IMR-90 (cell line): ENCODE data around the gene TIAM1. TPM values are rescaled to one million over a fixed set of nuclear protein-coding genes. Genes with fewer than 3 reads are reported as not detected.
A peak's percentile ranks its signal among the peaks of the same experiment; 100 is the strongest.

ENCODE experiments used
- ATAC-seq: fragments of 200-7000 bp; cut with Tn5 transposase; 2 replicates; pipeline ENCODE4 v1.9.1; 2020; ENCODE audit warnings: low read depth, mild to moderate bottlenecking, moderate library complexity
- BruUV-seq: library from RNA; stranded (reverse); fragments of 400-500 nt; replicated peaks from 2 replicates; lab custom pipeline; 2021; lab: Mats Ljungman, UMichigan
- CTCF ChIA-PET: fragments of 300-600 bp; formaldehyde crosslinking; extraction: SDS; loops from one replicate; lab custom pipeline; 2021; ENCODE audit warnings: antibody characterized with exemption; lab: Yijun Ruan, JAX
- POLR2A ChIA-PET: fragments of 300-600 bp; sonication (Branson Sonifier 250); formaldehyde crosslinking; loops from one replicate; lab custom pipeline; 2022; ENCODE audit warnings: antibody characterized with exemption; ENCODE audit not compliant: unreplicated experiment; lab: Charles Lee
- DNase-seq: peaks from one replicate; pipeline ENCODE4 v3.0.0; 2013
- H2AFZ ChIP-seq: replicated peaks from 2 replicates; pipeline ENCODE3; 2013; ENCODE audit warnings: low read length, mild to moderate bottlenecking; ENCODE audit not compliant: poor library complexity
- H2AK5ac ChIP-seq: 2 replicates; pipeline ENCODE4 v1.6.1; 2013; ENCODE audit warnings: low read depth, low read length, inconsistent platforms
- H2AK9ac ChIP-seq: replicated peaks from 2 replicates; pipeline ENCODE3; 2013; ENCODE audit warnings: mild to moderate bottlenecking, low read depth, low read length, moderate library complexity; ENCODE audit not compliant: poor library complexity
- H2BK120ac ChIP-seq: 2 replicates; pipeline ENCODE4 v1.6.1; 2013; ENCODE audit warnings: low read depth, low read length, inconsistent platforms
- H2BK15ac ChIP-seq: 3 replicates; pipeline ENCODE4 v1.6.1; 2013; ENCODE audit warnings: low read depth, low read length, inconsistent platforms
- H2BK20ac ChIP-seq: 2 replicates; pipeline ENCODE4 v1.6.1; 2013; ENCODE audit warnings: low read depth, mild to moderate bottlenecking, inconsistent platforms, low read length, moderate library complexity
- H2BK5ac ChIP-seq: 2 replicates; pipeline ENCODE4 v1.6.1; 2013; ENCODE audit warnings: mild to moderate bottlenecking, low read depth, low read length, inconsistent platforms; ENCODE audit not compliant: poor library complexity, severe bottlenecking
- H3K14ac ChIP-seq: replicated peaks from 2 replicates; pipeline ENCODE4 v1.6.1; 2013; ENCODE audit warnings: low read depth, low read length, inconsistent platforms
- H3K18ac ChIP-seq: 2 replicates; pipeline ENCODE4 v1.6.1; 2013; ENCODE audit warnings: low read depth, low read length, control low read depth
- H3K23ac ChIP-seq: 2 replicates; pipeline ENCODE4 v1.6.1; 2013; ENCODE audit warnings: low read depth, low read length, inconsistent platforms
- H3K27ac ChIP-seq: 2 replicates; pipeline ENCODE4 v1.5.1; 2013; ENCODE audit warnings: mild to moderate bottlenecking, control low read depth, low read length; ENCODE audit not compliant: insufficient read depth
- H3K27me3 ChIP-seq: 2 replicates; pipeline ENCODE4 v1.6.1; 2013; ENCODE audit warnings: low read length; ENCODE audit not compliant: control insufficient read depth, insufficient read depth
- H3K36me3 ChIP-seq: 2 replicates; pipeline ENCODE4 v1.6.1; 2013; ENCODE audit warnings: low read length, mixed read lengths; ENCODE audit not compliant: control insufficient read depth, insufficient read depth
- H3K4ac ChIP-seq: 2 replicates; pipeline ENCODE4 v1.6.1; 2013; ENCODE audit warnings: low read depth, low read length, inconsistent platforms
- H3K4me1 ChIP-seq: 2 replicates; pipeline ENCODE4 v1.6.1; 2013; ENCODE audit warnings: low read length, mixed read lengths; ENCODE audit not compliant: control insufficient read depth, insufficient read depth
- H3K4me2 ChIP-seq: 2 replicates; pipeline ENCODE4 v1.6.1; 2013; ENCODE audit warnings: low read depth, mild to moderate bottlenecking, control low read depth, low read length, moderate library complexity
- H3K4me3 ChIP-seq: 2 replicates; pipeline ENCODE4 v1.5.1; 2013; ENCODE audit warnings: low read depth, mild to moderate bottlenecking, control low read depth, low read length, moderate library complexity; ENCODE audit not compliant: insufficient read depth
- H3K56ac ChIP-seq: 2 replicates; pipeline ENCODE4 v1.6.1; 2013; ENCODE audit warnings: low read length, inconsistent platforms; ENCODE audit not compliant: insufficient read depth; ENCODE audit errors: extremely low read depth
- H3K79me1 ChIP-seq, 2 experiments: 2 replicates each; pipeline ENCODE4 v1.6.1; 2013; ENCODE audit warnings: low read length in 2 of 2, inconsistent platforms in 1 of 2, low read depth in 1 of 2
- H3K9ac ChIP-seq: 2 replicates; pipeline ENCODE4 v1.6.1; 2013; ENCODE audit warnings: low read depth, low read length, control low read depth
- H3K9me1 ChIP-seq: 2 replicates; pipeline ENCODE4 v1.6.1; 2013; ENCODE audit warnings: low read length, inconsistent platforms; ENCODE audit not compliant: insufficient read depth
- H3K9me3 ChIP-seq: 2 replicates; pipeline ENCODE4 v1.6.1; 2013; ENCODE audit warnings: low read length; ENCODE audit not compliant: control insufficient read depth, insufficient read depth
- H4K20me1 ChIP-seq: 2 replicates; pipeline ENCODE4 v1.6.1; 2013; ENCODE audit warnings: low read length, inconsistent platforms; ENCODE audit not compliant: insufficient read depth
- H4K5ac ChIP-seq: 2 replicates; pipeline ENCODE4 v1.6.1; 2013; ENCODE audit warnings: mild to moderate bottlenecking, low read depth, low read length, control low read depth
- H4K8ac ChIP-seq, 2 experiments: 2 replicates each; pipeline ENCODE4 v1.6.1; 2013; ENCODE audit warnings: low read depth in 2 of 2, low read length in 2 of 2, control low read depth in 1 of 2, inconsistent platforms in 1 of 2
- H4K91ac ChIP-seq: 2 replicates; pipeline ENCODE4 v1.6.1; 2013; ENCODE audit warnings: low read depth, low read length, inconsistent platforms; ENCODE audit not compliant: insufficient read depth
- CHD1 ChIP-seq: IDR thresholded peaks from 2 replicates; pipeline ENCODE4 v1.6.1; 2012; ENCODE audit warnings: low read depth, low read length, improper control_type of control experiment
- ELK1 ChIP-seq: fragments of 150-350 bp; IDR thresholded peaks from 2 replicates; pipeline ENCODE4 v1.6.1; 2016; ENCODE audit warnings: low read depth, mild to moderate bottlenecking, low read length, moderate library complexity, borderline replicate concordance
- MAFK ChIP-seq: IDR thresholded peaks from 2 replicates; pipeline ENCODE4 v1.6.1; 2012; ENCODE audit warnings: low read depth, low read length, improper control_type of control experiment
- MAZ ChIP-seq: IDR thresholded peaks from 2 replicates; pipeline ENCODE4 v1.6.1; 2012; ENCODE audit warnings: low read depth, mild to moderate bottlenecking, low read length, improper control_type of control experiment, moderate library complexity, borderline replicate concordance
- POLR2A ChIP-seq: IDR thresholded peaks from 2 replicates; pipeline ENCODE4 v1.6.1; 2012; ENCODE audit warnings: mild to moderate bottlenecking, low read depth, low read length
- RCOR1 ChIP-seq: IDR thresholded peaks from 2 replicates; pipeline ENCODE4 v1.6.1; 2012; ENCODE audit warnings: mild to moderate bottlenecking, low read length, improper control_type of control experiment; ENCODE audit not compliant: insufficient replicate concordance
- SMC3 ChIP-seq: fragments of 150-350 bp; IDR thresholded peaks from 2 replicates; pipeline ENCODE4 v1.6.1; 2016; ENCODE audit warnings: low read depth, mild to moderate bottlenecking, antibody characterized with exemption, low read length, moderate library complexity
- USF2 ChIP-seq: fragments of 150-350 bp; IDR thresholded peaks from 2 replicates; pipeline ENCODE4 v1.6.1; 2017; ENCODE audit warnings: mild to moderate bottlenecking, antibody characterized with exemption, low read length, low read depth
- whole genome bisulfite sequencing, 2 experiments: methylation state at CpG; one replicate each; pipeline versions ENCODE4 v1.1.5 to v1.1.7; 2013; ENCODE audit warnings: missing lambda C conversion rate in 2 of 2; ENCODE audit not compliant: insufficient read length in 1 of 2; ENCODE audit errors: extremely low coverage in 2 of 2; 5-methylcytosine and 5-hydroxymethylcytosine counted together
- dilution Hi-C: fragments of 300-500 bp; cut with HindIII; formaldehyde crosslinking; loops from one replicate; pipeline ENCODE4 v1.14.3; 2018; ENCODE audit warnings: low sequenced_read_pairs; ENCODE audit not compliant: unreplicated experiment
- in situ Hi-C: fragments of 300-500 bp; cut with MboI; formaldehyde crosslinking; loops from 3 replicates; pipeline ENCODE4 v1.14.3; 2019; ENCODE audit warnings: low sequenced_read_pairs, inconsistent platforms, mixed read lengths
- intact Hi-C: fragments of 100-400 bp; cut with micrococcal nuclease; formaldehyde crosslinking; loops from 2 replicates; pipeline ENCODE4 v1.10.0; 2022
- polyA plus RNA-seq, 3 experiments: library from polyadenylated mRNA; depleted of rRNA; stranded (reverse); fragments of >200 nt; gene quantifications; 2 replicates each; pipeline ENCODE4 v1.2.3, GENCODE V29; 2012; ENCODE audit warnings: low replicate concordance in 1 of 3
- total RNA-seq: library from RNA; depleted of rRNA; stranded (reverse); fragments of >200 nt; gene quantifications from 2 replicates; pipeline ENCODE4 v1.2.3, GENCODE V29; 2012

TIAM1 gene
- total and polyA plus RNA-seq, 2 of the 4 experiments (the other 2 are of a cell fraction), result 2.9 to 9.3 TPM

- BruUV-seq, result no TSS peak
- no peak overlapping the region for H3K14ac ChIP-seq
- peak overlapping the region; percentile 45 for H2AK9ac ChIP-seq
- dilution Hi-C loops, result no loop called here
- no peak overlapping the region for H2BK20ac ChIP-seq
- DNase-seq (no peak), ATAC-seq (no peak)
- H3K4me1 ChIP-seq, result no peaks in the 10 kb centered on the region
- no peaks in the 10 kb centered on the region for H3K36me3 ChIP-seq
- 47% methylated on average over 3 of the region's 8 CpGs; no CpG with 5 or more reads in 1 of the 2 experiments for WGBS, 2 experiments
- no peaks in the 10 kb centered on the region for H3K9me1 ChIP-seq
- H2BK15ac ChIP-seq, result no peak overlapping the region
- H3K79me1 ChIP-seq, result no peaks in the 10 kb centered on the region
- no peaks in the 10 kb centered on the region for H4K20me1 ChIP-seq
- no peak overlapping the region for H3K56ac ChIP-seq
- no peaks in the 10 kb centered on the region; the same call in 1 of the 2 replicates for H3K27me3 ChIP-seq
- H4K8ac ChIP-seq, result no peak overlapping the region
- H3K4me2 ChIP-seq, result no peak overlapping the region
- H3K18ac ChIP-seq, result no peak overlapping the region
- H2BK5ac ChIP-seq, result no peak overlapping the region
- in situ Hi-C loops, result no loop called here
- intact Hi-C loops, result no loop called here
- H3K4me3 ChIP-seq, result no peak overlapping the region
- no peak overlapping the region for H4K91ac ChIP-seq
- no peaks in the 10 kb centered on the region for H3K9me3 ChIP-seq
- POLR2A ChIA-PET, result no interaction called here
- H2AFZ ChIP-seq, result no peak overlapping the region
- TF ChIP-seq ELK1 (no peak), MAFK (no peak), CHD1 (no peak), USF2 (no peak), POLR2A (no peak), RCOR1 (no peak), SMC3 (no peak), MAZ (no peak)
- H3K9ac ChIP-seq, result no peak overlapping the region
- H3K23ac ChIP-seq, result no peak overlapping the region
- H2AK5ac ChIP-seq, result no peak overlapping the region
- H3K4ac ChIP-seq, result no peak overlapping the region
- CTCF ChIA-PET, result no interaction called here
- no peak overlapping the region for H3K27ac ChIP-seq
- H4K5ac ChIP-seq, result no peak overlapping the region
- H2BK120ac ChIP-seq, result no peak overlapping the region
Measured at GRCh38 chr21:31376301-31376700, 32.2 kb upstream of the TIAM1 start.
